WTC11 (cell line): ENCODE data around the gene TRIP12.

ENCODE experiments used
- ESRRA ChIP-seq: sonication (generic); formaldehyde crosslinking; IDR thresholded peaks from 2 replicates; pipeline ENCODE4 v1.8.1; 2022; ENCODE audit warnings: mild to moderate bottlenecking, missing genetic modification reagents, borderline replicate concordance
- ETV6 ChIP-seq: sonication (generic); formaldehyde crosslinking; IDR thresholded peaks from 2 replicates; pipeline ENCODE4 v1.8.1; 2022; ENCODE audit warnings: mild to moderate bottlenecking, missing genetic modification reagents
- GRHL2 ChIP-seq: fragments of 250-450 bp; sonication (Bioruptor Pico); IDR thresholded peaks from 2 replicates; pipeline ENCODE4 v1.8.0; 2022; ENCODE audit warnings: mild to moderate bottlenecking, moderate library complexity; ENCODE audit not compliant: insufficient replicate concordance, severe bottlenecking
- JAZF1 ChIP-seq: fragments of 250-450 bp; sonication (Bioruptor Pico); IDR thresholded peaks from 2 replicates; pipeline ENCODE4 v1.9.0; 2021; ENCODE audit warnings: moderate library complexity, mild to moderate bottlenecking, inconsistent platforms
- MAX ChIP-seq: sonication (generic); formaldehyde crosslinking; IDR thresholded peaks from 2 replicates; pipeline ENCODE4 v1.8.0; 2022; ENCODE audit warnings: mild to moderate bottlenecking, missing genetic modification reagents
- NR2C2 ChIP-seq: sonication (generic); formaldehyde crosslinking; IDR thresholded peaks from 2 replicates; pipeline ENCODE4 v1.8.0; 2022; ENCODE audit warnings: mild to moderate bottlenecking, missing genetic modification reagents
- TCF7 ChIP-seq: sonication (generic); formaldehyde crosslinking; IDR thresholded peaks from 2 replicates; pipeline ENCODE4 v1.8.0; 2022; ENCODE audit warnings: mild to moderate bottlenecking, low read depth, missing genetic modification reagents, moderate library complexity
- ZNF671 ChIP-seq: fragments of 250-450 bp; sonication (Bioruptor Pico); IDR thresholded peaks from 2 replicates; pipeline ENCODE4 v1.8.0; 2021; ENCODE audit warnings: mild to moderate bottlenecking
- TF ChIP-seq, protein P1 (sequence below): fragments of 200-600 bp; IDR thresholded peaks from 2 replicates; pipeline ENCODE4 v1.8.0; 2022; ENCODE audit warnings: antibody characterized with exemption
- TF ChIP-seq, protein P2 (sequence below): sonication (generic); formaldehyde crosslinking; IDR thresholded peaks from 2 replicates; pipeline ENCODE4 v1.8.1; 2023; ENCODE audit warnings: mild to moderate bottlenecking, missing genetic modification reagents, moderate library complexity

DNA sequence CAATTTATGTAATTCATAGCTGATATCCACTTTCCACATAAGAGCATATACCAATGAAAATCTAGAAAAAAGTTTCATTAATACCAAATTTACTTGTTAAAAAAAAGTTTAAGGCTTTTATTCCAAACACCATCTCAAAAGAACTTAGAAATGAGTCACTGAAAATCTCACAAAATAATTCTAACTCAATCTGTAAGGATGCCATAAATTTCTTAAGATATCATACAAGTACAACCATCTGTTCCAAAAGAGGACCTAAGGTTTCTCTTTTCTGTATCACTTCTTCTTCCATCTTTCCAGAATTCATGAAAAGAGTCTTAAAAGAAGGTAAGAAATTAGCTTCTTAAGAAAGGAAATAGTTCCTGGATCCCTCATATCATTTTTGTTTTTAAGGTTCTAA lies 60.4 kb downstream of the TRIP12 start:
- TF ChIP-seq, protein P1, sequence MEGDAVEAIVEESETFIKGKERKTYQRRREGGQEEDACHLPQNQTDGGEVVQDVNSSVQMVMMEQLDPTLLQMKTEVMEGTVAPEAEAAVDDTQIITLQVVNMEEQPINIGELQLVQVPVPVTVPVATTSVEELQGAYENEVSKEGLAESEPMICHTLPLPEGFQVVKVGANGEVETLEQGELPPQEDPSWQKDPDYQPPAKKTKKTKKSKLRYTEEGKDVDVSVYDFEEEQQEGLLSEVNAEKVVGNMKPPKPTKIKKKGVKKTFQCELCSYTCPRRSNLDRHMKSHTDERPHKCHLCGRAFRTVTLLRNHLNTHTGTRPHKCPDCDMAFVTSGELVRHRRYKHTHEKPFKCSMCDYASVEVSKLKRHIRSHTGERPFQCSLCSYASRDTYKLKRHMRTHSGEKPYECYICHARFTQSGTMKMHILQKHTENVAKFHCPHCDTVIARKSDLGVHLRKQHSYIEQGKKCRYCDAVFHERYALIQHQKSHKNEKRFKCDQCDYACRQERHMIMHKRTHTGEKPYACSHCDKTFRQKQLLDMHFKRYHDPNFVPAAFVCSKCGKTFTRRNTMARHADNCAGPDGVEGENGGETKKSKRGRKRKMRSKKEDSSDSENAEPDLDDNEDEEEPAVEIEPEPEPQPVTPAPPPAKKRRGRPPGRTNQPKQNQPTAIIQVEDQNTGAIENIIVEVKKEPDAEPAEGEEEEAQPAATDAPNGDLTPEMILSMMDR, result no peak
- TF ChIP-seq JAZF1 (CRISPR knock-in tag), result no peak
- no peak for TF ChIP-seq GRHL2 (CRISPR knock-in tag)
- no peak for TF ChIP-seq ZNF671 (CRISPR knock-in tag)
- TF ChIP-seq, protein P2, sequence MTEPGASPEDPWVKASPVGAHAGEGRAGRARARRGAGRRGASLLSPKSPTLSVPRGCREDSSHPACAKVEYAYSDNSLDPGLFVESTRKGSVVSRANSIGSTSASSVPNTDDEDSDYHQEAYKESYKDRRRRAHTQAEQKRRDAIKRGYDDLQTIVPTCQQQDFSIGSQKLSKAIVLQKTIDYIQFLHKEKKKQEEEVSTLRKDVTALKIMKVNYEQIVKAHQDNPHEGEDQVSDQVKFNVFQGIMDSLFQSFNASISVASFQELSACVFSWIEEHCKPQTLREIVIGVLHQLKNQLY, result no peak
- TF ChIP-seq ETV6 (CRISPR knock-in tag), result no peak
- TF ChIP-seq NR2C2 (CRISPR knock-in tag), result no peak
- TF ChIP-seq TCF7 (CRISPR knock-in tag), result no peak
- no peak for TF ChIP-seq ESRRA (CRISPR knock-in tag)
- TF ChIP-seq MAX (CRISPR knock-in tag), result no peak
